K562 (cell line): ENCODE measurements around the gene COL11A2. TPM values are rescaled to one million over a fixed set of nuclear protein-coding genes. Genes with fewer than 3 reads are reported as not detected.

Experiments
- CEBPB ChIP-seq: fragments of 450-650 bp; IDR thresholded peaks from 2 replicates; pipeline ENCODE4 v1.6.1; 2016; ENCODE audit warnings: missing genetic modification characterization, missing compliant biosample characterization
- DIDO1 ChIP-seq: fragments of 450-650 bp; IDR thresholded peaks from 2 replicates; pipeline ENCODE4 v1.6.1; 2016; ENCODE audit warnings: low read depth, missing biosample characterization, missing genetic modification characterization
- EGR1 ChIP-seq: fragments of 450-650 bp; conservative IDR thresholded peaks from 2 replicates; pipeline ENCODE4 v1.6.1; 2017; ENCODE audit warnings: mild to moderate bottlenecking
- ELF1 ChIP-seq: fragments of 200-800 bp; sonication (Bioruptor generic); IDR thresholded peaks from 2 replicates; pipeline ENCODE4 v1.6.1; 2016; ENCODE audit warnings: missing genetic modification characterization, missing compliant biosample characterization
- ESRRA ChIP-seq: fragments of 450-650 bp; IDR thresholded peaks from 2 replicates; pipeline ENCODE4 v1.6.1; 2014; ENCODE audit warnings: low read depth, mild to moderate bottlenecking, moderate library complexity, borderline replicate concordance
- ETS2 ChIP-seq: IDR thresholded peaks from 2 replicates; pipeline ENCODE4 v1.6.1; 2016; ENCODE audit warnings: borderline replicate concordance, missing genetic modification characterization, mild to moderate bottlenecking, moderate library complexity, missing compliant biosample characterization; ENCODE audit not compliant: poor library complexity, severe bottlenecking
- FOS ChIP-seq: IDR thresholded peaks from 3 replicates; pipeline ENCODE4 v1.6.1; 2011; ENCODE audit not compliant: insufficient read length; ENCODE audit errors: extremely low read depth
- GATAD2B ChIP-seq: fragments of 450-650 bp; IDR thresholded peaks from 2 replicates; pipeline ENCODE4 v1.6.1; 2017; ENCODE audit warnings: mild to moderate bottlenecking, borderline replicate concordance
- HCFC1 ChIP-seq: IDR thresholded peaks from 2 replicates; pipeline ENCODE4 v1.6.1; 2012; ENCODE audit warnings: low read depth, low read length, improper control_type of control experiment
- MEF2A ChIP-seq: IDR thresholded peaks from 2 replicates; pipeline ENCODE4 v1.6.1; 2011; ENCODE audit warnings: low read depth, mild to moderate bottlenecking, low read length, moderate library complexity; ENCODE audit not compliant: control insufficient read depth
- NFIX ChIP-seq: fragments of 250-450 bp; sonication (Bioruptor Pico); IDR thresholded peaks from 2 replicates; pipeline ENCODE4 v1.4.0; 2020; ENCODE audit warnings: low read depth, mild to moderate bottlenecking, moderate library complexity
- PURB ChIP-seq: sonication (generic); formaldehyde crosslinking; IDR thresholded peaks from 2 replicates; pipeline ENCODE4 v1.9.0; 2021; ENCODE audit warnings: low read depth, mild to moderate bottlenecking, missing genetic modification reagents
- SNIP1 ChIP-seq: fragments of 450-650 bp; IDR thresholded peaks from 2 replicates; pipeline ENCODE4 v1.7.1; 2017; ENCODE audit warnings: low read depth, mild to moderate bottlenecking
- SP1 ChIP-seq: sonication (generic); formaldehyde crosslinking; IDR thresholded peaks from 2 replicates; pipeline ENCODE4 v1.8.1; 2022; ENCODE audit warnings: mild to moderate bottlenecking, missing genetic modification reagents
- SRF ChIP-seq, 2 experiments: fragments of 250-450, 450-650 bp in 1 of 2; sonication (Bioruptor Pico) in 1 of 2; sonication (generic) in 1 of 2; formaldehyde crosslinking; IDR thresholded peaks; 2 replicates each; pipeline versions ENCODE4 v1.5.0 to v1.5.1; 2020 to 2022; ENCODE audit warnings: mild to moderate bottlenecking in 1 of 2, missing genetic modification reagents in 1 of 2
- ZBTB1 ChIP-seq: sonication (generic); formaldehyde crosslinking; IDR thresholded peaks from 2 replicates; pipeline ENCODE4 v1.8.1; 2023; ENCODE audit warnings: missing genetic modification reagents, low read depth, mild to moderate bottlenecking, borderline replicate concordance
- ZFP30 ChIP-seq: fragments of 250-450 bp; sonication (Bioruptor Pico); IDR thresholded peaks from 2 replicates; pipeline ENCODE4 v1.8.0; 2022; ENCODE audit warnings: moderate library complexity, mild to moderate bottlenecking, inconsistent platforms, borderline replicate concordance
- ZKSCAN1 ChIP-seq: fragments of 150-350 bp; IDR thresholded peaks from 2 replicates; pipeline ENCODE4 v1.6.1; 2016; ENCODE audit warnings: low read depth, low read length
- ZNF121 ChIP-seq: sonication (generic); formaldehyde crosslinking; conservative IDR thresholded peaks from 2 replicates; pipeline ENCODE4 v1.8.0; 2022; ENCODE audit warnings: missing genetic modification reagents
- ZNF143 ChIP-seq: sonication (generic); formaldehyde crosslinking; IDR thresholded peaks from 2 replicates; pipeline ENCODE4 v1.9.0; 2022; ENCODE audit warnings: mild to moderate bottlenecking, missing genetic modification reagents
- ZNF785 ChIP-seq: fragments of 250-450 bp; sonication (Bioruptor Pico); IDR thresholded peaks from 2 replicates; pipeline ENCODE4 v1.4.0; 2020; ENCODE audit warnings: mild to moderate bottlenecking
- polyA plus RNA-seq, 8 experiments: library from polyadenylated mRNA; depleted of rRNA in 4 of 8; stranded (reverse) in 5 of 8; unstranded in 3 of 8; fragments of >200 nt; fragmentation: Nextera tagmentation in 2 of 8; fragmentation: Illumina TruSeq in 1 of 8; extraction: Ambion mirVana in 2 of 8; extraction: Trizol in 1 of 8; gene quantifications; 2 replicates each; pipeline versions ENCODE4 v1.2.1 to v1.2.3, GENCODE V29; 2011 to 2014; ENCODE audit warnings: inconsistent platforms in 1 of 8, missing spikeins in 1 of 8
- total RNA-seq, 7 experiments: library from RNA; depleted of rRNA in 6 of 7; stranded (reverse); fragments of >200 nt in 6 of 7; fragmentation: Illumina TruSeq in 2 of 7; extraction: Trizol in 2 of 7; gene quantifications; 2 replicates each; pipeline versions ENCODE4 v1.2.1 to v1.2.3, GENCODE V29; 2011 to 2021; ENCODE audit warnings: low replicate concordance in 1 of 7
- TF ChIP-seq, protein P1 (sequence below): fragments of 250-450 bp; sonication (Bioruptor Pico); IDR thresholded peaks from 2 replicates; pipeline ENCODE4 v1.4.0; 2020; ENCODE audit warnings: mild to moderate bottlenecking, moderate library complexity, borderline replicate concordance
- TF ChIP-seq, protein P2 (sequence below): sonication (generic); formaldehyde crosslinking; IDR thresholded peaks from 2 replicates; pipeline ENCODE4 v1.8.0; 2023; ENCODE audit warnings: mild to moderate bottlenecking, missing genetic modification reagents

The COL11A2 gene
- total and polyA plus RNA-seq, 9 of the 15 experiments (the other 6 are each of a cell fraction or from before 2014, with no cell fraction given) = 0.04 to 0.35 (median 0.09) TPM; not detected in 1

DNA sequence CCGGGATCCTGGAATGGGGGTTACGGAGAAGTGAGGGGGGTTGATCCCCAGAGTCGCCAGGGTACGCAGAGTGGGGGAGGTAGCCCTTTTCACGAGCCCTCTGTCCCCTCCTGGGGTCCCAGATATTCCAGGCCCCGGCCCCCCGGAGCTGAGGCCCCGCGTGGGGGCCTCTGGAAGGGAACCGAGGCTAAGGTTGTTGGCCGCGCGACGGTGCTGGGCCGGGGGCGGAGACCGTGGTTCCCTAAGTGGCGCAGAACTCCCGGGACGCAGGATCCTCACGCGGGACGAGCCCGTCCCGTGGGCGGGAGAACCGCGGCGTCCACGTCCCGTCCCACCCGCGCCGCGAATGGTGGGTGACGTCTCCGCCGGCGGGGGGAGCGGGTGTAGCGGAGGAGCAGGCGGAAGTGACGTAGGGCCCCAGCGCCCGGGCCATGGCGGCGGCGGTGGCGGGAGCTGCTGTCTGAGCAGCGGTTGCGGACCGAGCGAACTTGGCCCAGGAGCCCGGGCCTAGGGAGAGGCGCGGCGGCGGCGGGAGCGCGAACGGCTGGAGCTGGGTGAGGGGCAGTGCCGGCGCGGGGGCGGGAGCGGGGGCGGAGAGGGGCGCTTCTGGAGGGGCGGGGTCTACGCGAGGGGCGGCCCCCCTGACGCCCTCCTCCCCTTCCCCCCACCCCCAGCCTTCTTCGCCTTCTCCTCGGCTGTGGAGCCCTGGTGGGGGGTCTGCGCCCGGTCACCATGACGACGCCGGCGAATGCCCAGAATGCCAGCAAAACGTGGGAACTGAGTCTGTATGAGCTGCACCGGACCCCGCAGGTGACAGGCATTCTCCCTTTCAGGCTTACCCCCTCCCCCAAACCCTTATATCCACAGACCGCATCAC lies 16.1 kb upstream of the COL11A2 start, which contains the start of gene RING1 (continued):
- TF ChIP-seq MEF2A (no peak), GATAD2B (peak; percentile 100), ZNF143 (CRISPR knock-in tag) (no peak), SP1 (CRISPR knock-in tag) (peak; percentile 73), ZFP30 (CRISPR knock-in tag) (no peak), ESRRA (peak; percentile 45), DIDO1 (tag) (peak; percentile 42; the same call in 1 of the 2 replicates), ETS2 (tag) (no peak), PURB (CRISPR knock-in tag) (no peak), FOS (no peak), SNIP1 (no peak), ZBTB1 (CRISPR knock-in tag) (no peak; the same call in 1 of the 2 replicates), NFIX (CRISPR knock-in tag) (no peak), ZKSCAN1 (no peak), HCFC1 (peak; percentile 64; the same call in 1 of the 2 replicates), SRF (CRISPR knock-in tag; IDR thresholded peaks at IDR 0.05) (no peak), ELF1 (tag) (no peak), EGR1 (peak; percentile 90), ZNF785 (CRISPR knock-in tag) (no peak), CEBPB (no peak), ZNF121 (CRISPR knock-in tag) (no peak)
- TF ChIP-seq, protein P1, sequence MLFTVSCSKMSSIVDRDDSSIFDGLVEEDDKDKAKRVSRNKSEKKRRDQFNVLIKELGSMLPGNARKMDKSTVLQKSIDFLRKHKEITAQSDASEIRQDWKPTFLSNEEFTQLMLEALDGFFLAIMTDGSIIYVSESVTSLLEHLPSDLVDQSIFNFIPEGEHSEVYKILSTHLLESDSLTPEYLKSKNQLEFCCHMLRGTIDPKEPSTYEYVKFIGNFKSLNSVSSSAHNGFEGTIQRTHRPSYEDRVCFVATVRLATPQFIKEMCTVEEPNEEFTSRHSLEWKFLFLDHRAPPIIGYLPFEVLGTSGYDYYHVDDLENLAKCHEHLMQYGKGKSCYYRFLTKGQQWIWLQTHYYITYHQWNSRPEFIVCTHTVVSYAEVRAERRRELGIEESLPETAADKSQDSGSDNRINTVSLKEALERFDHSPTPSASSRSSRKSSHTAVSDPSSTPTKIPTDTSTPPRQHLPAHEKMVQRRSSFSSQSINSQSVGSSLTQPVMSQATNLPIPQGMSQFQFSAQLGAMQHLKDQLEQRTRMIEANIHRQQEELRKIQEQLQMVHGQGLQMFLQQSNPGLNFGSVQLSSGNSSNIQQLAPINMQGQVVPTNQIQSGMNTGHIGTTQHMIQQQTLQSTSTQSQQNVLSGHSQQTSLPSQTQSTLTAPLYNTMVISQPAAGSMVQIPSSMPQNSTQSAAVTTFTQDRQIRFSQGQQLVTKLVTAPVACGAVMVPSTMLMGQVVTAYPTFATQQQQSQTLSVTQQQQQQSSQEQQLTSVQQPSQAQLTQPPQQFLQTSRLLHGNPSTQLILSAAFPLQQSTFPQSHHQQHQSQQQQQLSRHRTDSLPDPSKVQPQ (CRISPR knock-in tag) = no peak
- TF ChIP-seq, protein P2, sequence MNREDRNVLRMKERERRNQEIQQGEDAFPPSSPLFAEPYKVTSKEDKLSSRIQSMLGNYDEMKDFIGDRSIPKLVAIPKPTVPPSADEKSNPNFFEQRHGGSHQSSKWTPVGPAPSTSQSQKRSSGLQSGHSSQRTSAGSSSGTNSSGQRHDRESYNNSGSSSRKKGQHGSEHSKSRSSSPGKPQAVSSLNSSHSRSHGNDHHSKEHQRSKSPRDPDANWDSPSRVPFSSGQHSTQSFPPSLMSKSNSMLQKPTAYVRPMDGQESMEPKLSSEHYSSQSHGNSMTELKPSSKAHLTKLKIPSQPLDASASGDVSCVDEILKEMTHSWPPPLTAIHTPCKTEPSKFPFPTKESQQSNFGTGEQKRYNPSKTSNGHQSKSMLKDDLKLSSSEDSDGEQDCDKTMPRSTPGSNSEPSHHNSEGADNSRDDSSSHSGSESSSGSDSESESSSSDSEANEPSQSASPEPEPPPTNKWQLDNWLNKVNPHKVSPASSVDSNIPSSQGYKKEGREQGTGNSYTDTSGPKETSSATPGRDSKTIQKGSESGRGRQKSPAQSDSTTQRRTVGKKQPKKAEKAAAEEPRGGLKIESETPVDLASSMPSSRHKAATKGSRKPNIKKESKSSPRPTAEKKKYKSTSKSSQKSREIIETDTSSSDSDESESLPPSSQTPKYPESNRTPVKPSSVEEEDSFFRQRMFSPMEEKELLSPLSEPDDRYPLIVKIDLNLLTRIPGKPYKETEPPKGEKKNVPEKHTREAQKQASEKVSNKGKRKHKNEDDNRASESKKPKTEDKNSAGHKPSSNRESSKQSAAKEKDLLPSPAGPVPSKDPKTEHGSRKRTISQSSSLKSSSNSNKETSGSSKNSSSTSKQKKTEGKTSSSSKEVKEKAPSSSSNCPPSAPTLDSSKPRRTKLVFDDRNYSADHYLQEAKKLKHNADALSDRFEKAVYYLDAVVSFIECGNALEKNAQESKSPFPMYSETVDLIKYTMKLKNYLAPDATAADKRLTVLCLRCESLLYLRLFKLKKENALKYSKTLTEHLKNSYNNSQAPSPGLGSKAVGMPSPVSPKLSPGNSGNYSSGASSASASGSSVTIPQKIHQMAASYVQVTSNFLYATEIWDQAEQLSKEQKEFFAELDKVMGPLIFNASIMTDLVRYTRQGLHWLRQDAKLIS = peak; percentile 95; the same call in 1 of the 2 replicates
